Effector memory CD8-positive, alpha-beta T cell (primary cell): ENCODE data around the gene GLIS2.

ENCODE experiments used
- ATAC-seq: fragments of 150-1000 bp; cut with Tn5 transposase; replicated peaks from 2 replicates; pipeline ENCODE4 v1.10.0; 2021; ENCODE audit warnings: mild to moderate bottlenecking, moderate library complexity
- DNase-seq, 3 experiments: peaks; one replicate each; pipeline ENCODE4 v3.0.0; 2021
- H3K27ac Mint-ChIP-seq, 2 donors: one replicate each; pipeline ENCODE4 v1.8.0; 2022; ENCODE audit warnings: mild to moderate bottlenecking in 2 of 2, mixed read lengths in 2 of 2, moderate library complexity in 2 of 2
- H3K27me3 Mint-ChIP-seq, 2 donors: one replicate each; pipeline ENCODE4 v1.8.0; 2022; ENCODE audit warnings: mixed read lengths in 2 of 2
- H3K36me3 Mint-ChIP-seq: one replicate; pipeline ENCODE4 v1.8.0; 2022; ENCODE audit warnings: mild to moderate bottlenecking, moderate library complexity, mixed read lengths; ENCODE audit not compliant: insufficient read depth
- H3K4me1 Mint-ChIP-seq, 2 donors: one replicate each; pipeline ENCODE4 v1.8.0; 2022; ENCODE audit warnings: low read depth in 2 of 2, mixed read lengths in 2 of 2
- H3K4me3 Mint-ChIP-seq, 2 donors: one replicate each; pipeline ENCODE4 v1.8.0; 2022; ENCODE audit warnings: mild to moderate bottlenecking in 2 of 2, mixed read lengths in 2 of 2, moderate library complexity in 2 of 2
- H3K9me3 Mint-ChIP-seq, 2 donors: one replicate each; pipeline ENCODE4 v1.8.0; 2022; ENCODE audit warnings: mixed read lengths in 2 of 2

The GLIS2 gene

DNA sequence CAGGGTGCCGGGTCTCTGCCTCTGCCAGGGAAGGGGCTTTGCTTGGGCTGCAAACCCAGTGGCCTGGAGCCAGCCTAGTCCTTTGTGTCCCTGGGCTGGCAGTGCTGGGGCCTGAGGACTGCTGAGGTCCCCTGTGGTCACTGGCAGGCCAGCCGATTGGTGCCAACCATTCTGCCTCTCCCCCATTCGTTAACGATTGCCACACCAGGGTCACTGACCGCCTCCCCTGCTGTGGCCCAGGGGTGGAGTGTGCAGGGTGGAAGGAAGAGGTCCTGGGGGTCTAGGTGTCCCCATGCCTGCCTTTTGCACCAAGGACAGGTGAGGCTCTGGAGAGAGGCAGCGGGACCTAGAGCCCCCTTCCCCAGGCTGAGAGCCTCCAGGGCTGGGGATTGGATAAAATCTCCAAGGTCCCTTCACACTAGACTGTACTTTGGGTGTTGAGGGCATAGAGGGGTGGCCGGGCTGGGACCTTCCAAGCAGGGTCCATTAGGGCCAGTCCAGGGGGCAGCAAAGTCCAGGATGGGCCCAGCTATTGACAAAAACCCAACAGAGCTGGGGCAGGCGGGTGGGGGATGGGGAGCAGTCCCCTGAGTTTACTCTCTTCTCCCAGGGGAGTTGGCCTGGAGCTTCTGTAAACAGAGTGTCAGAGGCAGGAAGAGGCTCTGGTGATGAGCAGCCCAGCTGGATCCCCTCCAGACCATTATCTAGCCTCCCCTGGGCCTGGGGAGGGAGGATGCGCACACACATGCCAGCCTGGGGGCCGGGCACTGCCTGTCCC, 56.9 kb downstream of the GLIS2 start:
- DNase-seq (no peak), ATAC-seq (no peak)
- Mint-ChIP-seq H3K27ac (peak overlapping the region in 1 of 2 donors; percentile 90), H3K36me3 (peaks cover 97% of the 10 kb centered on the region), H3K9me3 (no peaks in the 10 kb centered on the region), H3K4me3 (peak overlapping the region; percentile 76 to 80), H3K27me3 (no peaks in the 10 kb centered on the region), H3K4me1 (peaks cover 12 to 32% of the 10 kb centered on the region in 2 donors)

GRCh38 chr16:4373356-4373908, 57.6 kb downstream of the GLIS2 start:
- Mint-ChIP-seq H3K9me3 (no peaks in the 10 kb centered on the region), H3K27me3 (no peaks in the 10 kb centered on the region), H3K4me3 (peak overlapping the region in 1 of 2 donors; percentile 80), H3K4me1 (peaks cover 12 to 35% of the 10 kb centered on the region in 2 donors), H3K27ac (peak overlapping the region in 1 of 2 donors; percentile 90), H3K36me3 (peaks cover 97% of the 10 kb centered on the region)
- ATAC-seq (no peak), DNase-seq (no peak)

DNA sequence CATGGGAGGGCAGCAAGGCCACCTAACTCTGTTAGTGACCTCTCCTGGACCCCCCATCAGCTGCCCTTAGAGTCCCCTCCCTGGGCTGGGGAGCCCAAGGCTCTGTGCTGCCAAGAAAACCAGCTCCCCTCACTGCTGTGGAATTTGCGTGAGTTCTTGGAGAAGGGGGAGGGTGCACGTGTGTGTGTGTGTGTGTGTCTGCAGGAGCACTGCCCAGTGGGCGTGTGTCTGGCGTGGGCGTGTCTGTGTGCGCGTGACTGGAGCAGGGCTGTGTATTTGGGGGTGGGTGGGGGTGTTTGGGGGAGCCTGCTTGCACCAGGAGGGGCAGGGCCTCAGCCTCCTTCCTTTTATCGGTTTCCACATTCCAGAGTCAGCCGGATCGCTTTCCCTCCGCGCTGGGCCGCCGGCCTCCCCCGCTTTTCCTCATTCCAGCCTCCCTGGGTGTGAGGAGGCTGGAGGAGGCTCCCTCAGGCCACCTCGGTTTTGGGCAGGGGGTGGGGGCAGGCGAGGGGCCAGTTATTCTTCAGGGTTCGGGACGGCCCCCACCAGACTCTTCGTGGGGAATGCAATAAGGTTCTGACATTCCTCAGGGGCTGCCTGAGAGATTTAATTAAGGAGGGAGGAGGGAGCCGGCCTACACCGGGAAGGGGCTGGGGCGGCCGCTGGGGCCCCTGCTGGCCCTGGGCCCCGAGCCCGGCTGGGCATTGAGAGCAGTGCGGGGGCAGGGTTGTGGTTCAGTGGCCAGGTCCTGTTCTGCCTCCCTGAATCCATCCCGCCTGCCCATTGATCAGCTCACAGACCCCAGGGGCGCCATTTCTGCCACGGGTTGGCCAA, 58.3 kb downstream of the GLIS2 start:
- Mint-ChIP-seq H3K4me1 (peaks cover 12 to 32% of the 10 kb centered on the region in 2 donors), H3K9me3 (no peaks in the 10 kb centered on the region), H3K27ac (peak overlapping the region in 1 of 2 donors; percentile 90), H3K36me3 (peaks cover 97% of the 10 kb centered on the region), H3K27me3 (no peaks in the 10 kb centered on the region), H3K4me3 (peak overlapping the region in 1 of 2 donors; percentile 51)
- ATAC-seq, result no peak
- DNase-seq, result no peak

GRCh38 chr16:4375717-4376116, 59.9 kb downstream of the GLIS2 start:
- Mint-ChIP-seq H3K27ac (peak overlapping the region in 1 of 2 donors; percentile 89), H3K4me1 (peaks cover 12 to 33% of the 10 kb centered on the region in 2 donors), H3K36me3 (peaks cover 99% of the 10 kb centered on the region), H3K9me3 (no peaks in the 10 kb centered on the region), H3K4me3 (peak overlapping the region in 1 of 2 donors; percentile 23), H3K27me3 (no peaks in the 10 kb centered on the region)
- no peak for DNase-seq
- ATAC-seq, result no peak

DNA sequence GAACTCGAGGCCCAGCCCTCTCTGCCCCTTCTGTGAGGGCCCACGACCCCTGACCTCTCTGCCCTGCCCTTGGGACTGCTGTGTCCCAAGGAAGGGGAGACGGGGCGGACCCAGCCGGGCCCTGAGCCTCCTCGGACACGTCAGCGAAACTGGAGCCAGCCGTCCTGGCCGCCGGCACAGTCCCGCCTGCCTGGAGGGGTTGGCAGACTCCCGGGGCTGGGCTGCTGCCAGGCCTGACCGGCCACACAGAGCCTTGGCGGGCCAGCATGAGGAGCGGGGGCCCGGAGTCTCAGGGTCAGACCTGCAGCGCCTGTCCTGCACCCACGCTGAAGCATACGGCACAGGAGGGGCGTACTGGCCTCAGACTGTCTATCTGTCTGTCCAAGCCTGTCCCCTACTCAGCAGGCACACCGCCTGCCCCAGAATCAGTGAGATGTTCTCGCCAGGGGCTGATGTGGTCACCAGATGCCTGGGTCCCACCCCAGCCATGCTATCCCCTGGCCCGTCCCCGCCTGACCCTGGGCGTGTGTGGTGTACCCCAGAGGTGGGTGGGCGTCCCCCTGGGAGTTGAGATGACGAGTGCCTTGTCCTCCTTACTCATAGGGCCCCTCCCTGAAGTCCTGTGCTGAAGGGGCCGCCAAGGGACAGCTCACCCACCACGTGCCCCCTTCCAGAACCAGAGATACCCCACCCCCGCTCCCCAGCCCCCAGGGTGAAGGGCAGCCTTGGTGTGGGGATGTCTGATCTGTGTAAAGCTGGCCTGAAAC, 60.4 kb downstream of the GLIS2 start:
- Mint-ChIP-seq H3K9me3 (no peaks in the 10 kb centered on the region), H3K27me3 (no peaks in the 10 kb centered on the region), H3K4me1 (peaks cover 12 to 34% of the 10 kb centered on the region in 2 donors), H3K27ac (peak overlapping the region in 1 of 2 donors; percentile 41), H3K4me3 (no peak overlapping the region), H3K36me3 (peaks cover 99% of the 10 kb centered on the region)
- ATAC-seq (no peak), DNase-seq (no peak)

DNA sequence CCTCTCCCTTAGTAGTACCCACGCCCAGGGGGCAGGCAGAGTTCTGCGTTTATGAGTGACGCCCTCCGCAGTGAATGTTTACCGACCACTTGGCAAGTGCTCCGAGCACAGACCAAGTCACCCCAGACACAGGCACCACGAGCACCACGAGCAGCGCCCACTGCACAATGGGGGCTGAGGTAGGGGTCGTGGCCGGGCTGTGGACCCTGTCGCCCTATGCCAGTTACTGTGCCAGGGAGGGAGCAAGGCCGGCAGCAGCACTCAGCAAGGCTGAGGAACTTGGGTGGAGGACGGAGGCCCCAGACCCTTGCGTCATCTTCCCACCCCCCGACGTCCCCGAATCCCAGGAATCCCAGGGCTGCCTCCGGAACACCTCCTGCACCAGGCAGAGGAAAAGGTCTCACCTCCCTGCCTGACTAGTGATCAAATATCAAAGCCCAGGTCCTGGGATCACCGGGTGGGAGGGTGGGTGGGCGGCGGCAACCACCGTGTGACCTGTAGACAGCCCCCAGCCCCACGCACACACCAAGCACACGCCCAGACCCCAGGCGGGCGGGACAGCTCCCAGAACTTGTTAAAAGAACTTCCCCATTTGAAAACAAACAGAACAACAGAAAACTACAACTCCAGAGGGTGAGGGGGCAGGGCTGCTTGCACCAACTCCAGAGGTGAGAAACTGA, 61.2 kb downstream of the GLIS2 start:
- no peak for DNase-seq
- no peak for ATAC-seq
- H3K27me3 Mint-ChIP-seq, result no peaks in the 10 kb centered on the region
- peak overlapping the region in 1 of 2 donors; percentile 29 for H3K4me3 Mint-ChIP-seq
- H3K9me3 Mint-ChIP-seq, result no peaks in the 10 kb centered on the region
- H3K36me3 Mint-ChIP-seq, result peaks cover 99% of the 10 kb centered on the region
- peaks cover 12 to 34% of the 10 kb centered on the region in 2 donors for H3K4me1 Mint-ChIP-seq
- H3K27ac Mint-ChIP-seq, result peak overlapping the region in 1 of 2 donors; percentile 92

GRCh38 chr16:4377573-4378154, 61.8 kb downstream of the GLIS2 start:
- peak overlapping the region in 1 of 2 donors; percentile 29 for H3K4me3 Mint-ChIP-seq
- H3K9me3 Mint-ChIP-seq, result no peaks in the 10 kb centered on the region
- peaks cover 99% of the 10 kb centered on the region for H3K36me3 Mint-ChIP-seq
- H3K4me1 Mint-ChIP-seq, result peaks cover 12 to 29% of the 10 kb centered on the region in 2 donors
- H3K27ac Mint-ChIP-seq, result peak overlapping the region in 1 of 2 donors; percentile 92
- ATAC-seq (no peak), DNase-seq (no peak)
- no peaks in the 10 kb centered on the region for H3K27me3 Mint-ChIP-seq

DNA sequence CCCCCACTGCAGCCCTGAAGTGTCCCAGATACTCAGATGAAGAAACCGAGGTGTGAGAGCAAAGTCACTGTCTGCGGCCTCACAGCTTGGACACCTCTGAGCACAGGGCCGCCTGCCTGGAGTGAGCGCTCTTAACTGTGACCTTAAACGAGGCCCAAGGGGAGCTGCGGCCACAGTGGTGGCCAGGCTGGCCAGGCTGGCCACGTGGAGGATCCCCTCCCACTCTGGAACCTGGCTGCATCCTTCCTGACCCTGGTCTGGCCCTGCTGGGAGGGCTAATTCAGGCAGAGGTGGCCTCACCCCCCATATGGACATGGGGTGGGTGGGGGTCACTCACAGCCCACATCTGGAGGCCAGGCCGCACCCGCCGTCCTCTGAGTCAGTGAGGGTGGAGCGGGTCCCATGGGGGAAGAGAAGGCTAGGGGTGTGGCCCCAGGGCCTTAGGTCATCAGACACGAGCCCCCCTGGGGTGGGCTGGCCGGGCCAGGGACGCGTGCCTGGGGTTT, 62.3 kb downstream of the GLIS2 start:
- peaks cover 99% of the 10 kb centered on the region for H3K36me3 Mint-ChIP-seq
- DNase-seq, result no peak
- peak overlapping the region in 1 of 2 donors; percentile 36 for H3K4me3 Mint-ChIP-seq
- H3K9me3 Mint-ChIP-seq, result no peaks in the 10 kb centered on the region
- no peak for ATAC-seq
- H3K27ac Mint-ChIP-seq, result peak overlapping the region; percentile 35 to 92
- peaks cover 7 to 25% of the 10 kb centered on the region in 2 donors for H3K4me1 Mint-ChIP-seq
- no peaks in the 10 kb centered on the region for H3K27me3 Mint-ChIP-seq

DNA sequence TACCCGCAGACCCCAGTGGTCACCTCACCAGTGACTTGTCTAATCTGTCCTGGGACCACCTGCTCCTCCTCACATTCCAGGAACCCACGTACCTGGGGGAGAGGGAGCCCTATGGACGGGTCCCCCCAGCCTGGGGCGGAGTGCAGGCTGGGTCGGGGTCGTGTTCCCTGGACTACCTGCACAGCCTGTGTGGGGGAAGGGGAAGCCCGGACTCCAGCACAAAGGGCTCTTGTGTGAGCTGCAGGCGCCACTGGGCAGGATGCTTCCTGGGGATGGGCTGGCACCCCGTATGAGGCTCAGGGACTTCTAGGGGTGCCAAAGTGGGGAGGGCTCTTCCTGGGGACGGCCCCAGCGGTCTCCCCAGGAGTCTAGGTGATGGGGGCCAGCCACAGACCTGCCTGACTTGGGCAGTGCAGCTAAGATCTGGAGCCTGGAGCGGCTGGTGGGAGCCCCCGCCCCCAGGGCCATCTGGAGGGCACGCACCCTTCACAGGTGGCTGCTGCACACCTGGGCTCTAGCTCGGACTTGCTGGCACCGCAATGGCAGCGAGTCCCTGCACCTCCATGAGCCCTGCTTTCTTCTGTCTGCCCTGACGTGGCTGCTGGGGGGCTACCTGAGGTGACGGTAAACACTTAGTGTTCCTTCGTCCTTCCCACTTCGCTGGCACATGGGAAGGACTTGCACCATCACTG, 63.3 kb downstream of the GLIS2 start:
- no peak for DNase-seq
- ATAC-seq, result no peak
- Mint-ChIP-seq H3K27ac (peak overlapping the region; percentile 35 to 92), H3K27me3 (no peaks in the 10 kb centered on the region), H3K4me3 (peak overlapping the region in 1 of 2 donors; percentile 36), H3K36me3 (peaks cover 99% of the 10 kb centered on the region), H3K4me1 (peaks cover 7 to 22% of the 10 kb centered on the region in 2 donors), H3K9me3 (no peaks in the 10 kb centered on the region)

DNA sequence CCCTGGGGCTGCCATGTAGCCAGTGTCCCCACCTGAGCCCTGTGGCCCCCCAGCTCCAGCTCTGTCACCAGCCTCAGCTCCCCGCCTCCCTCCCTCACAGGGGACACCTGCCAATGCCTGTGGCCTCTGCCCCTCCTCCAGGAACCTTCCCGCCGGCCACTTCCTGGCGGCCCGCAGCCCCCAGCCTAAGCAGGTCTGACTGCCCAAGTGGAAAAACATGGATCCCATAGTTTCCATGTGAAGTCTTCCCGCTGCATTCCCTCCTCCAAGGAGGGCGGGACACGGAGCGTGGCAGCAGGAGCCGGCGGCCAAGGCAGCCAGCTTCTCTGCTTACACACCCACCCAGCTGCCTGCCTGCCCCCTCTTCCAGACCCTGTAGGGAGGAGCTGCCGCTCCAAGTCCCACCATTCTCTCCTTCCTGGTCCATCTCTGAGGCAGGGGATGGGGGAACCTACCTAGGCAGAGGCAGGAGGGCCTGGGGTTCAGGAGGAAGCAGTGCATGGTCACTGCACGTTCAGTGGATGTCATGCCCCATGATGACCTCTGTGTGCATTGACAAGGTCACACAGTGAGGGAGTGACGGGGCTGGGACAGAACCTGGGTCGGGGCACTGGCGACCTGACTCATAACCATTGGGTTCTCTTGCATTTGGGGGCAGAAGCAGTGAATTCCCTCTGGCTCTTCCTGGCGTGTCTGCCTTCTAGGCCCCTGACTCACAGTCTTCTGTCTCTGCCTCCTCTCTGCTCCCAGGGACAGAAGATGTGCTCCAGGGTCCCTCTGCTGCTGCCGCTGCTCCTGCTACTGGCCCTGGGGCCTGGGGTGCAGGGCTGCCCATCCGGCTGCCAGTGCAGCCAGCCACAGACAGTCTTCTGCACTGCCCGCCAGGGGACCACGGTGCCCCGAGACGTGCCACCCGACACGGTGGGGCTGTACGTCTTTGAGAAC, 64.5 kb downstream of the GLIS2 start:
- no peaks in the 10 kb centered on the region for H3K9me3 Mint-ChIP-seq

More for the DNA sequence above, 64.5 kb downstream of the GLIS2 start:
- Mint-ChIP-seq H3K27me3 (no peaks in the 10 kb centered on the region), H3K27ac (peak overlapping the region; percentile 86 to 92), H3K4me3 (peak overlapping the region; percentile 13 to 51), H3K4me1 (peaks cover 5 to 17% of the 10 kb centered on the region in 2 donors), H3K36me3 (peaks cover 99% of the 10 kb centered on the region)
- ATAC-seq (peak; percentile 2), DNase-seq (no peak)
